Lower leg skin (tissue), 3 donors: ENCODE data around the gene MLH1.

Experiments
- CTCF ChIP-seq, 3 donors: fragments of 450-650 bp; IDR thresholded peaks; one replicate each; pipeline ENCODE4 v1.5.1; 2016; ENCODE audit warnings: antibody characterized with exemption in 3 of 3, mild to moderate bottlenecking in 3 of 3, moderate library complexity in 2 of 3
- POLR2A ChIP-seq, 2 donors: fragments of 450-650 bp; IDR thresholded peaks; one replicate each; pipeline ENCODE4 v1.6.1; 2016 to 2017; ENCODE audit warnings: antibody characterized with exemption in 2 of 2, mild to moderate bottlenecking in 1 of 2, moderate library complexity in 1 of 2

- TF ChIP-seq CTCF (IDR thresholded peaks at IDR 0.05) (no peak), POLR2A (IDR thresholded peaks at IDR 0.05) (no peak)
Observed at GRCh38 chr3:37053753-37054152, 60.4 kb downstream of the MLH1 start.
